22Rv1 (cell line): ENCODE data around the gene LRRC8D.

Experiments
- CTCF ChIP-seq: fragments of 450-650 bp; IDR thresholded peaks from 2 replicates; pipeline ENCODE4 v1.5.1; 2017; ENCODE audit warnings: mild to moderate bottlenecking
- ZFX ChIP-seq: fragments of 450-650 bp; IDR thresholded peaks from 2 replicates; pipeline ENCODE4 v1.6.1; 2017; ENCODE audit warnings: antibody characterized with exemption, borderline replicate concordance

GRCh38 chr1:89889323-89889615, 68.4 kb downstream of the LRRC8D start:
- TF ChIP-seq CTCF (no peak), ZFX (no peak)
